GM12878 (cell line): ENCODE measurements around the gene DNAJC5G. TPM values are rescaled to one million over a fixed set of nuclear protein-coding genes. Genes with fewer than 3 reads are reported as not detected.

ENCODE experiments used
- ATAC-seq: fragments of 200-7000 bp; cut with Tn5 transposase; 3 replicates; pipeline ENCODE4 v1.9.1; 2020; ENCODE audit warnings: mild to moderate bottlenecking, moderate library complexity
- BruUV-seq: library from RNA; stranded (reverse); fragments of 400-500 nt; replicated peaks from 2 replicates; lab custom pipeline; 2021; lab: Mats Ljungman, UMichigan
- CTCF ChIA-PET: fragments of 300-600 bp; sonication (Branson Sonifier 250); formaldehyde crosslinking; extraction: SDS; loops from one replicate; lab custom pipeline; 2021; ENCODE audit warnings: inconsistent platforms; lab: Yijun Ruan, JAX
- POLR2A ChIA-PET: fragments of 350-600 bp; formaldehyde crosslinking; extraction: SDS; loops from one replicate; lab custom pipeline; 2021; ENCODE audit warnings: inconsistent platforms; lab: Charles Lee
- RAD21 ChIA-PET: fragments of 300-600 bp; sonication (Branson Sonifier 250); formaldehyde crosslinking; loops from one replicate; lab custom pipeline; 2023; ENCODE audit warnings: antibody characterized with exemption; ENCODE audit not compliant: unreplicated experiment; lab: Charles Lee
- SMC1A ChIA-PET: fragments of 300-600 bp; sonication (Branson Sonifier 250); formaldehyde crosslinking; loops from one replicate; lab custom pipeline; 2023; ENCODE audit not compliant: unreplicated experiment, uncharacterized antibody; lab: Charles Lee
- DNase-seq: peaks from one replicate; pipeline ENCODE4 v3.0.0-alpha.2; 2011; ENCODE audit warnings: low read depth, low spot score
- FAIRE-seq: peaks from 3 replicates; lab custom pipeline; 2011; peaks lifted over from hg19 to GRCh38; lab: Jason Lieb, UNC
- H2AFZ ChIP-seq: 2 replicates; pipeline ENCODE4 v1.6.0; 2011; ENCODE audit warnings: low read depth, low read length, control low read depth; ENCODE audit not compliant: control insufficient read depth
- H3K27ac ChIP-seq: 2 replicates; pipeline ENCODE4 v1.5.1; 2011; ENCODE audit warnings: control low read depth; ENCODE audit not compliant: control insufficient read depth, insufficient read depth
- H3K27me3 ChIP-seq, 2 experiments: replicated peaks in 1 of 2; 2 replicates each; pipeline versions ENCODE4 v1.6.0 to v1.6.1; 2011; ENCODE audit warnings: low read length in 1 of 2; ENCODE audit not compliant: control insufficient read depth in 2 of 2, insufficient read depth in 2 of 2
- H3K36me3 ChIP-seq, 2 experiments: 2 replicates each; pipeline ENCODE4 v1.5.1; 2011; ENCODE audit warnings: low read length in 1 of 2; ENCODE audit not compliant: control insufficient read depth in 2 of 2, insufficient read depth in 2 of 2
- H3K4me1 ChIP-seq: 2 replicates; pipeline ENCODE4 v1.6.1; 2011; ENCODE audit warnings: mild to moderate bottlenecking, low read length, moderate library complexity, mixed read lengths; ENCODE audit not compliant: control insufficient read depth, insufficient read depth
- H3K4me2 ChIP-seq: 2 replicates; pipeline ENCODE4 v1.6.0; 2011; ENCODE audit warnings: control low read depth; ENCODE audit not compliant: control insufficient read depth, insufficient read depth
- H3K4me3 ChIP-seq: fragments of 200-600 bp; sonication (generic); 2 replicates; pipeline ENCODE4 v1.5.1; 2016
- H3K79me2 ChIP-seq: 2 replicates; pipeline ENCODE4 v1.6.0; 2011; ENCODE audit warnings: low read length; ENCODE audit not compliant: control insufficient read depth, insufficient read depth
- H3K9ac ChIP-seq: 2 replicates; pipeline ENCODE4 v1.8.0; 2011; ENCODE audit warnings: low read length, control low read depth, mixed read lengths; ENCODE audit not compliant: control insufficient read depth, insufficient read depth
- H3K9me3 ChIP-seq: replicated peaks from 3 replicates; pipeline ENCODE4 v1.5.1; 2011; ENCODE audit warnings: mild to moderate bottlenecking, low read length; ENCODE audit not compliant: control insufficient read depth, insufficient read depth
- H4K20me1 ChIP-seq: 2 replicates; pipeline ENCODE4 v1.6.0; 2011; ENCODE audit not compliant: control insufficient read depth, insufficient read depth
- BMI1 ChIP-seq: fragments of 450-650 bp; IDR thresholded peaks from 2 replicates; pipeline ENCODE4 v1.6.1; 2016; ENCODE audit warnings: mild to moderate bottlenecking, moderate library complexity, borderline replicate concordance
- CHD4 ChIP-seq: fragments of 200-600 bp; sonication (generic); IDR thresholded peaks from 2 replicates; pipeline ENCODE4 v1.6.1; 2016; ENCODE audit warnings: mild to moderate bottlenecking
- FOXM1 ChIP-seq: IDR thresholded peaks from 2 replicates; pipeline ENCODE4 v1.6.1; 2012; ENCODE audit warnings: low read depth, mild to moderate bottlenecking, inconsistent platforms, low read length, moderate library complexity
- MEF2A ChIP-seq: IDR thresholded peaks from 2 replicates; pipeline ENCODE4 v1.6.1; 2011; ENCODE audit warnings: low read depth, mild to moderate bottlenecking, low read length, moderate library complexity; ENCODE audit not compliant: insufficient read depth
- NFIC ChIP-seq: IDR thresholded peaks from 2 replicates; pipeline ENCODE4 v1.6.1; 2012; ENCODE audit warnings: low read depth, mild to moderate bottlenecking, inconsistent platforms, low read length, moderate library complexity
- PML ChIP-seq: IDR thresholded peaks from 2 replicates; pipeline ENCODE4 v1.6.1; 2012; ENCODE audit warnings: low read length, inconsistent platforms
- POLR2AphosphoS2 ChIP-seq: IDR thresholded peaks from 2 replicates; pipeline ENCODE4 v1.6.1; 2011; ENCODE audit warnings: low read depth, mild to moderate bottlenecking, low read length, improper control_type of control experiment, moderate library complexity
- TARDBP ChIP-seq: IDR thresholded peaks from 2 replicates; pipeline ENCODE4 v1.6.1; 2016; ENCODE audit warnings: borderline replicate concordance
- YBX1 ChIP-seq: fragments of 450-650 bp; IDR thresholded peaks from 2 replicates; pipeline ENCODE4 v1.6.1; 2016; ENCODE audit warnings: antibody characterized with exemption
- WGBS: methylation state at CpG from one replicate; pipeline ENCODE4 v1.1.6; 2016; ENCODE audit warnings: low lambda C conversion rate; ENCODE audit not compliant: insufficient replicate concordance, insufficient coverage; ENCODE audit errors: missing lambda C conversion rate; 5-methylcytosine and 5-hydroxymethylcytosine counted together
- in situ Hi-C: fragments of 300-500 bp; cut with MboI; formaldehyde crosslinking; loops from 9 replicates; pipeline ENCODE4 v1.14.3; 2018; ENCODE audit warnings: mixed read lengths
- intact Hi-C: fragments of 100-400 bp; cut with micrococcal nuclease; formaldehyde crosslinking; loops from one replicate; pipeline ENCODE4 v1.14.2; 2022; ENCODE audit not compliant: unreplicated experiment
- polyA plus RNA-seq, 11 experiments: library from polyadenylated mRNA; depleted of rRNA in 4 of 11; unstranded in 6 of 11; stranded (reverse) in 5 of 11; fragments of >200 nt; fragmentation: Nextera tagmentation in 4 of 11; fragmentation: Illumina TruSeq in 1 of 11; extraction: Ambion mirVana in 4 of 11; extraction: Trizol in 1 of 11; gene quantifications; 1 replicate in 1 of 11; 2 replicates in 10 of 11; pipeline versions ENCODE4 v1.2.1 to v1.2.3, GENCODE V29; 2011 to 2016; ENCODE audit warnings: inconsistent platforms in 2 of 11, missing spikeins in 2 of 11, low read depth in 1 of 11
- total RNA-seq, 4 experiments: library from RNA; depleted of rRNA in 3 of 4; stranded (reverse); fragments of >200 nt in 3 of 4; fragmentation: Illumina TruSeq in 1 of 4; extraction: Trizol in 1 of 4; gene quantifications; 2 replicates each; pipeline versions ENCODE4 v1.2.1 to v1.2.3, GENCODE V29; 2013 to 2021
- TF ChIP-seq, protein P1 (sequence below): fragments of 450-650 bp; IDR thresholded peaks from 2 replicates; pipeline ENCODE4 v1.6.1; 2017; ENCODE audit warnings: borderline replicate concordance

The DNAJC5G gene
- total and polyA plus RNA-seq, 10 of the 15 experiments (the other 5 are each of a cell fraction or from before 2014, with no cell fraction given), result not detected

DNA sequence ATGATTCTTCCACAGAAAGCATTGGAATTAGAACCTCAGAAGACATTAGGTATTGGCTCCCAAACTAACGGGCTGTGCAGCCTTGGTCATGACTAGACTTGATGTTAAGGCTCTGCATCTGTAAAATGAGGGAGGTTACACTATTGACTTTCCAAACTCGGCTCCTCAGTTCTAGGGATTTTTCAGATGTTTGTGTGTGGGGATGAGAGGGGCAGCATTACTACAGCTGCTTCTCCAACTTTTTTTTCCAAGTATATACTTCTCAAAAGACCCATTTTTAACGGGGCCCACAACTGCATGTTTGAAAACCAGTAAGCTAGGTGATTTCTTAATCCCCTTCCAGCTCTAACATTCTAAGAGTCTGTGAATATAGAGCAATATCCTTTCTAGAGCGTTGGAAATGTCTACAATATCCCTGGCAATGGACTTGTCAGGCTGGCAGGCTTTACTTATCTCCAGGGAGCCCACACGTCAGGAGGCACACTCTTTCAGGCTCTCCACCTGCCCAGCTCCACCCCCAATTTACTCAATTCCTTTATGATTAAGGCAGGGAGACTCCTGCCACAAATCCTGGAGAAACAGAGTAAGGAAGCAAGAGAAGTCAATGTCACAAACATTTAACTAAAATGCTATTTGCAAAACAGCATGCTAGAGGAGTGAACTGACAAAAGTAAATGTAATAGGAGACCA is 48.5 kb downstream of the DNAJC5G start:
- POLR2A ChIA-PET, result interaction anchor here (1.0 to 1.9 kb wide), 4 partner anchors 33 to 305 kb away, joined by 3 to 5 read pairs (median 4); partner anchors contain the start of genes CCDC121, GPN1, GTF3C2 and PREB
- Histone ChIP-seq H3K4me1 (peaks cover 6% of the 10 kb centered on the region), H3K9ac (peak overlapping the region; percentile 98), H2AFZ (peak overlapping the region; percentile 85), H3K27ac (peak overlapping the region; percentile 95), H3K36me3 (peaks cover 2 to 15% of the 10 kb centered on the region in 2 experiments), H3K4me2 (peak overlapping the region; percentile 99), H3K9me3 (no peaks in the 10 kb centered on the region), H3K27me3 (no peaks in the 10 kb centered on the region), H3K79me2 (peaks cover 27% of the 10 kb centered on the region), H3K4me3 (peak overlapping the region; percentile 99), H4K20me1 (no peaks in the 10 kb centered on the region)
- SMC1A ChIA-PET, result interaction anchor here (1.5 to 3.1 kb wide), 3 partner anchors 21 to 108 kb away, joined by 5 to 17 read pairs (median 8); partner anchors contain the start of gene GTF3C2
- DNase-seq (no peak), FAIRE-seq (peak; percentile 41), ATAC-seq (no peak)
- TF ChIP-seq, protein P1, sequence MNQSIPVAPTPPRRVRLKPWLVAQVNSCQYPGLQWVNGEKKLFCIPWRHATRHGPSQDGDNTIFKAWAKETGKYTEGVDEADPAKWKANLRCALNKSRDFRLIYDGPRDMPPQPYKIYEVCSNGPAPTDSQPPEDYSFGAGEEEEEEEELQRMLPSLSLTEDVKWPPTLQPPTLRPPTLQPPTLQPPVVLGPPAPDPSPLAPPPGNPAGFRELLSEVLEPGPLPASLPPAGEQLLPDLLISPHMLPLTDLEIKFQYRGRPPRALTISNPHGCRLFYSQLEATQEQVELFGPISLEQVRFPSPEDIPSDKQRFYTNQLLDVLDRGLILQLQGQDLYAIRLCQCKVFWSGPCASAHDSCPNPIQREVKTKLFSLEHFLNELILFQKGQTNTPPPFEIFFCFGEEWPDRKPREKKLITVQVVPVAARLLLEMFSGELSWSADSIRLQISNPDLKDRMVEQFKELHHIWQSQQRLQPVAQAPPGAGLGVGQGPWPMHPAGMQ, result no peak
- TF ChIP-seq POLR2AphosphoS2 (no peak), TARDBP (no peak), BMI1 (no peak), CHD4 (no peak), NFIC (no peak), YBX1 (no peak), FOXM1 (0 out of 2 replicates have a peak, but pooled peaks have one; percentile 65), PML (0 out of 2 replicates have a peak, but pooled peaks have one; percentile 17), MEF2A (no peak)
- CTCF ChIA-PET, result interaction anchor here (0.9 to 5.7 kb wide), 5 partner anchors 21 to 359 kb away, joined by 3 to 49 read pairs (median 4); no protein-coding TSS in a partner anchor
- WGBS, result 28% methylated on average over 5 of the region's 5 CpGs
- intact Hi-C loops, result loop anchor here (2.0 kb wide), 1 partner anchor 47 kb away; the partner anchor contains the start of genes EIF2B4 and SNX17
- RAD21 ChIA-PET, result interaction anchor here (1.4 to 1.6 kb wide), 2 partner anchors 46 to 105 kb away, joined by 4 to 5 read pairs; partner anchors contain the start of gene NRBP1
- in situ Hi-C loops, result no loop called here
- no TSS peak for BruUV-seq
